GM19043 (cell line): ENCODE results near the gene KMT2E.
A peak's percentile ranks its signal among the peaks of the same experiment; 100 is the strongest.

Source experiments
- ATAC-seq: cut with Tn5 transposase; IDR thresholded peaks from one replicate; pipeline ENCODE4 v1.9.1; 2021; ENCODE audit warnings: low read depth; ENCODE audit not compliant: unreplicated experiment

The KMT2E gene

DNA sequence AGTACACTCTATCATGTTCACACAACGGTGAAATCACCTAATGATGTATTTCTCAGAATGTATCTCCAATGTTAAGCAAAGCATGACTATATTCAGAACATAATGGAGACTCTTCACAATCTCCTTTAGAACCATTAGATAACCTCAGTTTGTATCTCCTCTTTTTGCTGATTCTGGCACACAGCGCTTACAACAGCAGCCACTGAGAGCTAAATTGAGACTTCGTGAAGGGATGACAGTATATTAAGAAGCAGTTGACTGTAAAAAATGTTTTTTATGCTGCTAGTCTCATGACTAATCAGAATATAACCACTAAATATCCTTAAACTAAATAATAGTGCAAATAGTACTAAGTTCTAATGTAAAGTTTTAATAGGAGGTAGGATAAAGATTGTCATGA, 46.9 kb downstream of the KMT2E start:
- no peak for ATAC-seq

DNA sequence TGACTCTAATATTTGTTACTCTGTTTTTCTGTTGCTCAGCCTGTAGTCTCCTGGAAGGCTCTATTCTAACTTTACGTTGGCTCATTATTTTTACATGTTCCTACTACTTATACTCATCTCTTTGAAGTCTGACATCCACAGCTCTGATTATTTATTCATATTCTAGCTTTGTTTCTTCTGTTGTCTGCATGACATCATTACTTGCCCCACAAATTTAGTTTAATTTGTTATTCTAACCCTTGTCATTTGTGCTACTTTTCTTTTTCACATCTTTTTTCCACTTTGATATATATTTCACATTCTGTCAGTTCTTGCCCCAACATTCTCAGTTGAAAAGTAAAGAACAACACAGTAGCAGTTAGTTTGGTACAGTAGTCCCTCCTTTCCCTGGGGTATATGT, 51.1 kb downstream of the KMT2E start:
- ATAC-seq: no peak

DNA sequence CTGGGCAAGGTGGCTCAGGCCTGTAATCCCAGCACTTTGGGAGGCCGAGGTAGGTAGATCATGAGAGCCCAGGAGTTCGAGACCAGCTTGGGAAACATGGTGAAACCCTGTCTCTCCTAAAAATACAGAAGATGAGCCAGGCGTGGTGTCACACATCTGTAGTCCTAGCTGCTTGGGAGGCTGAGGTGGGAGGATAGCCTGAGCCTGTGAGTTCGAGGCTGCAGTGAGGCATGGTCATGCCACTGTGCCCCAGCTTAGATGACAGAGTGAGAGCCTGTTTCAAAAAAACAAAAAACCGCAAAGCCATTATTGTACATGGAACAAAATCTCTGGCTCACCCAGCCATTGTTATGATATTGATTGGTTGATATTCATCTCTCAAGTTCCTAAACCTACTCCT, 53.7 kb downstream of the KMT2E start:
- no peak for ATAC-seq

DNA sequence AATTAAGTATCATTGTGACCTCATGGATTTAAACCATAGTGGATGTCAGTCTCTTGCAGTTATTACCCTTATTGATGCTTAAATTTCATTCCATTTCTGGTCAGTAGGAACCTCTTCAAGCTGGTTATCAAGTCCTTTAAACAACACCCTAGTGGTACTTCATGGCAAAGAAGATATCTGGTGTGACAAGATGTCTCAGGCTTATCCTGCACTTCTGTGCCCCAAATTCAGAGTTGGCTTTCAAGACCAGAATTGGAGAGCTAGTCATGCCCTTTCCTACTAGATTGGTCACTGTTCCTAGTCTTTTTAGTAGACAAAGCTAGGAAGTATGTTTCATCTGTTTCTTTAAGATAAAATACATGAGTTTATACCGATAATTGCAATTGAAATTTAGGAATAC, 54.9 kb downstream of the KMT2E start:
- no peak for ATAC-seq

DNA sequence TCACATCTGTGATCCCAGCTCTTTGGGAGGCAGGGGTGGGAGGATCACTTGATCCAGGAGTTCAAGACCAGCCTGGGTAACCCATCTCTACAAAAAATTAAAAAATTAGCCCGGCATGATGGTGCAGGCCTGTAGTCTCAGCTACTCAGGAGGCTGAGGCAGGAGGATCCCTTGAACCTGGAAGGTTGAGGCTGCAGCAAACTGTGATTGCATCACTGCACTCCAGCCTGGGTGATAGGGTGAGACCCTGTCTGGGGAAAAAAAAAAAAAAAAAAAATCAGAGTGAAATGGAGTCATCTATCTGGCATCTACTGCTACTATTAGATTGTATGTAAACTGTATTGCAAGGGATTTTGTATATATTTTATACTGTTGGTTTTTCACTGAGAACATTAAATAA, 59.1 kb downstream of the KMT2E start:
- ATAC-seq: no peak

DNA sequence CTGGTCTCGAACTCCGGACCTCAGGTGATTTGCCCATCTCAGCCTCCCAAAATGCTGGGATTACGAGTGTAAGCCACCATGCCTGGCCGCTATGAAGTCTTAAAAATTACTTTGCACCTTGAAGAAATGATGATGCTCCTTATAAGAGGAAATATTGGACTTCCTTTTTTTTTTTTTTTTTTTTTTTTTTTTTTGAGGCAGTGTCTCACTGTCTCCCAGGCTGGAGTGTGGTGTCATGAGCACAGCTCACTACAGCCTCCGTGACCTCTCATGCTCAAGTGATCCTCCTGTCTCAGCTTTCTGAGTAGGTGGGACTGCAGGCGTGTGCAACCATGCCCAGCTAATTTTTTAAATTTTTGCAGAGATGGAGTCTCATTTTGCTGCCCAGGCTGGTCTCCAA, 65.3 kb downstream of the KMT2E start:
- ATAC-seq: no peak

DNA sequence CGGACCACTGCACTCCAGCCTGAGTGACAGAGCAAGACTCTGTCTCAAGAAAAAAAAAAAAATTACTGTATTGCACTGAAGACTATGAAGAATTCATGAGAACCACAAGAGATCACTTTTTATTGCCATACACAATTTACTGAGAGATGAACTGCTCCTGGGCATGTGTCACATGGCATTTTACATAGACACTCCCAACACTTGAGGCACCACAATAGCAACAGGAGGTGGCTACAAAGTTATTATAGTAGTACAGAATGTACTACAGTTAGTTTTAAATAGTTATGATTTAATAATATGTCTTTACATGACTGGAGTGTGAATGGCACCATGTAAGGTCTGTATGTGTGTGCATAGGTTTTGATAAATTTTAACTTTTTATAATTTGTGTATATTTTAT, 70.6 kb downstream of the KMT2E start:
- ATAC-seq: no peak

DNA sequence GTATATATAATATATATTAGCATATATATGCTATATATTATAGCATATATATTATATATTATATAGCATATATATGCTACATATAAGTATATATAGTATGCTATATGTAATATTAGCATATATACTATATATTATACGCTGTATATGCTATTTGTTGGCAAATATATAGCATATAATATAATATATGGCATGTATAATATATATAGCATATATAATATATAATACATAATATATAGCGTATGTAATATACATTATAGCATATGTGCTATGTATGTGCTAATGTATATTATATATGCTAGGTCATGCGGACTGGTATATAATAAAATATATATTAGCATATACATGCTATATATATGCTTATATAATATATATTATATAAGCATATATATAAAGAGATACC, 72.8 kb downstream of the KMT2E start:
- ATAC-seq: no peak

DNA sequence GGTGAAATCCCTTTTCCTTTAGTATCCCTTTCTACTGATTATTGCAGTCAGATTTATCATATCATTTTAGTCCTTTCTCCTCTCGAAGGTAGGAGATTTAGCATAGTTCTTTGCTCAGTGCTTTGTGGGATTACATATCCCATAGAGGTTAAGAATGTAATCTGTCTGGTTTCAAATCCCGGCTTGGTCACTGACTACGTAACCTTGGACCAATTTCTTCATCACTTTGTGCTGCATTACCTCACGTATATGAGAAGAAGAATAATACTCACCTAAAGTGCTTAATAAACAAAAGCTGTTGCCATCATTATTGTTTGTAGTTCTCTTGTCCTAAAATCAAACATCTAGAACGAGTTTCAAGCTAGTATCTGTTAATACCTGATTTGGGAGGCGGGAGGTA, 74.0 kb downstream of the KMT2E start:
- no peak for ATAC-seq

DNA sequence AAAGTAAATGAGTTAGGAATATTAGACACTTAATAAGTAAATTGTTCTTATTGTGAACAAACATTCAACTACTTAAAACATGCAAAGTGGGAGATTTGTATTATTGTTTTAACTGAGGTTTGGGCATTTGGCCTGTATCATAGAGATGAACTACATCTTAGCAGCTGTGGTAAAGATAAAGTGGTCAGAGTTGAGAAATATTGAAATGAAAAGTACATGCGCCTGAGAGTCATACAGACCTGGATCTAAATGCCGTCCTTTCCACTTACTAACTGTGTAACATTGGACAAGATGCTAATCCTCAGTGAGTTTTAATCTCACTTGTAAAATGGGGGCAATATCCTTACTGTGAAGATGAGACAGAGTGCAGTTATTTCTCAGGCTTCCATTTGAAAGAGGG, 74.5 kb downstream of the KMT2E start:
- ATAC-seq: no peak

DNA sequence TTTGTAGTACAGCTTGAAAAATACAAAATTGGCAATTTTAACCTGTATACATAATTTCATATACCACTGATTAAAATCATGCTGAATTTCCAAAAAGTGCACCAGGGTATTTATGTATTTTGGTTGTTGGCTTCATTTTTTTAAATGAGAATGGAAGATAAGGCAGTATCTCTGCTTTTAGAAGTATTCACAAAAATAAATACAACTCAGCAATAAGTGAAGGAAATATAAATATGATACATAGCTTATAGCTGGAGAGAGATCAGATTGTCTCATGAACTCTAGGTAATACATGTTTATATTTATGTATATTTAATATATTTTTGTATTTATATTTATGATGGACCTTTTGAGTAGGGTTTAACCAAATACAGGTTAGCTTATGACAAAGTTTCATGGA, 81.0 kb downstream of the KMT2E start:
- ATAC-seq: no peak

DNA sequence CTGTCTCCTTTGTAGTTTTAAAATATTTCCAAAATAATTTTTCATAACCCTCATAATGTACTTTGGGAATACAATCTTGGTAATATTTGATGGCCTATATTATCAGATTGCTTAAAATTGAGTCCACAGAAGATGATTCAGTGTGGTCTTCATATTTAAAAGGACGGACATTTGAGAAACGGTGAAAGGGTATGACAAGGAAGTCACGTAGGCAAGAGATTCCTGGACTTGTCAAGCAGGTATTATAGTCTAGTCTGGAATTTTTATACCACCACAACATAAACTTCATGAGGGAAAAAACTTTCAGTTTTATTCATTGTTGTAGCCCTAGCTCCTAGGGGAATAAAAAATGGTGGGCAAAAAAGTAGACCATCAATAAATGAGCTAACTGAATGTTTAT, 82.3 kb downstream of the KMT2E start:
- ATAC-seq: no peak

DNA sequence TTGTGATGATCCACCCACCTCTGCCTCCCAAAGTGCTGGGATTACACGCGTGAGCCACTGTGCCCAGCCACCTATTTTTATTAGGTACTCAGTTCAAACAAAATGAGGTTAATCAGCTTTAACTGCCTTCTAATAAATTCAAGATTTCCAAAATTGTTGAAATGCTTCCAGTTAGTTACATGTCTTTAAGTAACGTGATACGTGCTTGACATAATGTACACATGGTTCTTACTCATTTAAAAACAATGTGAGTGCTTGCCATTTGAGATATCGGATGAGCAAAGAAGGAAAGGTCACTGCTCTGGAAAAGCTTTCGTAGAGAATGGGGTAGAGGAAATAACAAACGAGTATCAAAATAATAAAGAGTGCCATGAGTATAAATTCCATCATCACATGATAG, 83.6 kb downstream of the KMT2E start:
- ATAC-seq: no peak

DNA sequence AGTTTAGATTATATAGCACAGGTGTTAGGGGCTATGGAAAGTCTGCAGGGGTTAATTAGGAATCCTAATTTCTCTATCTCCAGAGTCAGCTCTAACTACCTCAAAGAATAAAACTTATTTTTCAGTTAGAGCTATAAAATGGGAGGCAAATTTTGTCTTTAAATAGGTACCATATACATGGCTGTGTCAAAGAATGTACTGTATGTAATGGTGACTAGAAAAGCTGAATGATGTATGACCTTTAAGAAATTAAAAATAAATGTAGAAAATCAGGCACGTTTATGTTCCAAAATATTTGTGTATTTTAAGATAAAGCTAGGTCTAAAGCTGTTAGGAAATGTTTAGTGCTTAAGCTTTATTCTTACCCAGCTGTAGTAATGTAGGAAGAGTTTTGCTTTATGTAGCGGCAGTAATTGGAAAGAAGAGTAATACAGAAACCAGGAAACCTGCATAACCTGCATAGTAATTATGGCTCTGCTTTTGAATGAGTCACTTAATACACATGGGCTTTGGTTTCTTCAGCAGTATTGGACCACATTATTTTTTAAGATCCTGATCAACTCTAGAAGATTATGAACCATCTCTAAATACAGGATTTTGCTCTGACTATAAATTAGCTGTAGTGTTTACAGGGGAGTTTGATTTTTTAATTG, 85.0 kb downstream of the KMT2E start:
- peak; percentile 65 for ATAC-seq

DNA sequence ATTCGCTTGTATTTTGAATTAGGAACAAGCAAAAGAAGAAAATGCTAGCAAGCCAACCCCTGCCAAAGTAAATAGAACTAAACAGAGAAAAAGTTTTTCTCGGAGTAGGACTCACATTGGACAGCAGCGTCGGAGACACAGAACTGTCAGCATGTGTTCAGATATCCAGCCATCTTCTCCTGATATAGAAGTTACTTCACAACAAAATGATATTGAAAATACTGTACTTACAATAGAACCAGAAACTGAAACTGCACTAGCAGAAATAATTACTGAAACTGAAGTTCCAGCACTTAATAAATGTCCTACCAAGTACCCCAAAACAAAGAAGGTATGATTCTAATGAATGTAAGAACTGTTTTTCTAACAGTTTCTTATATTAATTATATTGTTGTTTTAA, 87.9 kb downstream of the KMT2E start:
- ATAC-seq: peak; percentile 42

DNA sequence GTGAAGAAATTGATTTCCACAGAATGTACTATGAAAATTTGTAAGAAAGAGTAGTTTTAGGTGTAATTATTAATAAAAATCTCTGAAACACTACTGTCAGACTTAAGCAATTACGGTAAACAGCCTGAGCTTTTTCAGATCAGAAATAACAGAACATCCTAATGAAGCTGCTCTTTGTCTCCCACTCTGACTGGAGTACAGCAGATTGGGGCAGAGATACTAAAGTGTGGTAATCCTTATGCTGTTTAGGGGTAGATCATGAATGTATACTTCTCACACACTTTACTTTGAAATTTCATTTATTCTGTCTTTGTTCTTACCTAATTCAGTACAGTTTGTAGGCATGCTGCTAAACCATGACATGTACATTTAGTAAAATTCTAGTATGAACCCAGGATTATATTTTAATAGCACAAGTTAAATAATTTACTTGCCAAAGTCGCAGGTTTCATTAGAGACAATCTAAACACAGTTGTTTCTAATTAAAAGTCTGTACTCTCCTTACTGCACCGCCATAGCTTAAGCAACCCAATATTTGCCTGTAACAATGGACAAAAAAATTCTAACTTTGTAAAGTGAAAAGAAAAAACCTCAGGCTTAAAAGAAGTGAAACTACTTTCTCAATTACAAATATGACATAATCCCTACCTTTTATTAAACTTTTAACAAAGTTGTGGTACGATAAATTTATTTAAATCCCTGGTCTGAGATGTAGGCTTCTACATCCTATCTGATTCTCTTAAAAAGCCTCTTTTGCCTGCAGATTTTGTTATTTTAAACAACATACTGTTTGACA, 88.8 kb downstream of the KMT2E start:
- ATAC-seq: no peak

DNA sequence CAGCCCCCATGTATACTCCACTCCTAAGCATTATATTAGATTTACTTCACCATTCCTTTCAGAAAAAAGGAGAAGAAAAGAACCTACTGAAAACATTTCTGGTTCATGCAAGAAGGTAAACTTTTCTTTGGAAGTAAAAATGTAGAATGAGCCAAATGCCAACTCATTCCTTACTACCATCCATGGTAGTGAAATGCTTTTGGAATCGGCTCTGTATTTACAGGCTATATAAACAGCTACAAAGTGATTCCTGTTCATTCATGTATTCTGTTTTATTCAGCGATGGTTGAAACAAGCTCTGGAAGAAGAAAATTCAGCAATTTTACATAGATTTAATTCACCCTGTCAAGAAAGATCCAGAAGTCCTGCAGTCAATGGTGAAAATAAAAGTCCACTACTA, 91.6 kb downstream of the KMT2E start:
- ATAC-seq: no peak

DNA sequence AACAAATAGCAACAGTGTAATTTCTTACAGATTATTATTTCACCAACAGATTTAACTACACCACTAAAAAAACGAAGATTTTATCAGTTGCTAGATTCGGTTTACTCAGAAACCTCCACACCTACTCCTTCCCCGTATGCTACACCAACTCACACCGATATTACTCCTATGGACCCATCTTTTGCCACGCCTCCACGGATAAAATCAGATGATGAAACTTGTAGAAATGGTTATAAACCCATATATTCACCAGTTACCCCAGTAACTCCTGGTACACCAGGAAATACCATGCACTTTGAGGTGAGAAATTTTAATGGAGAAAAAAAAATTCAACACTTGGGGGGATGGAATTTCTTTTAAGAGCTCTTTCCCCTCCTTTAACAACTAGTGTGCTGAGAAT, 92.5 kb downstream of the KMT2E start:
- no peak for ATAC-seq

DNA sequence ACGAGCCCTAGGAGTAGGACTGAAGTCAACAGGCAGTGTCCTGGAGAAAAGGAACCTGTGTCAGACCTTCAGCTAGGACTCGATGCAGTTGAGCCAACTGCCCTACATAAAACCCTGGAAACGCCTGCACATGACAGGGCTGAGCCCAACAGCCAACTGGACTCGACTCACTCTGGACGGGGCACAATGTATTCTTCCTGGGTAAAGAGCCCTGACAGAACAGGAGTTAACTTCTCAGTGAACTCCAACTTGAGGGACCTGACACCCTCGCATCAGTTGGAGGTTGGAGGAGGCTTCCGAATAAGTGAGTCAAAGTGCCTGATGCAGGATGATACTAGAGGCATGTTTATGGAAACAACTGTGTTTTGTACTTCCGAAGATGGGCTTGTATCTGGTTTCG, 93.5 kb downstream of the KMT2E start:
- no peak for ATAC-seq

DNA sequence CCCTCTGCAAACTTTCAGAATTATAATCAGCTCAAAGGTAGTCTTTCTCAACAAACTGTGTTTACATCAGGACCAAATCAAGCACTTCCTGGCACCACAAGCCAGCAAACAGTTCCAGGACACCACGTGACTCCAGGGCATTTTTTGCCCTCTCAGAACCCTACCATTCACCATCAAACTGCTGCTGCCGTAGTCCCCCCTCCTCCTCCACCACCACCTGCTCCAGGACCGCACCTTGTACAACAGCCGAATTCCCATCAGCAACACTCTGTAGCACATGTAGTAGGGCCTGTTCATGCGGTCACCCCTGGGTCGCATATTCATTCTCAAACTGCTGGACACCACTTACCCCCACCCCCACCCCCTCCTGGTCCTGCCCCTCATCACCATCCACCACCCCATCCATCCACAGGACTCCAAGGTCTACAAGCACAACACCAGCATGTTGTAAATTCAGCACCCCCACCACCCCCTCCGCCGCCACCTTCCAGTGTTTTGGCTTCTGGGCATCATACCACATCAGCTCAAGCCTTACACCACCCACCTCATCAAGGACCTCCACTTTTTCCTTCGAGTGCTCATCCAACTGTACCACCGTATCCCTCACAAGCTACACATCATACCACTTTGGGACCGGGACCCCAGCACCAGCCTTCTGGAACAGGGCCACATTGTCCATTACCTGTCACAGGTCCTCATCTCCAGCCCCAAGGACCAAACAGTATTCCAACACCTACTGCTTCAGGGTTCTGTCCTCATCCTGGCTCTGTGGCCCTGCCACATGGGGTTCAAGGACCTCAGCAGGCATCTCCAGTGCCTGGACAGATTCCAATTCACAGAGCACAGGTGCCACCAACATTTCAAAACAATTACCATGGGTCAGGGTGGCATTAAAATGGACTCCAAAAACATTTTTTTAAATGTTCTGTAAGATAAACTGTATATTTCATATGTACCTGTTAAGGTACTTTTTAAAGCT, 98.7 kb downstream of the KMT2E start:
- ATAC-seq: no peak
